Measurements from ENCODE around the gene CALCOCO1. TPM values are rescaled to one million over a fixed set of nuclear protein-coding genes. Genes with fewer than 3 reads are reported as not detected.

The CALCOCO1 gene
- total RNA-seq, 3 donors from 2014 or later (not counting 1 experiment from before 2014, with no cell fraction given): 215 to 256 (median 226) TPM

DNA sequence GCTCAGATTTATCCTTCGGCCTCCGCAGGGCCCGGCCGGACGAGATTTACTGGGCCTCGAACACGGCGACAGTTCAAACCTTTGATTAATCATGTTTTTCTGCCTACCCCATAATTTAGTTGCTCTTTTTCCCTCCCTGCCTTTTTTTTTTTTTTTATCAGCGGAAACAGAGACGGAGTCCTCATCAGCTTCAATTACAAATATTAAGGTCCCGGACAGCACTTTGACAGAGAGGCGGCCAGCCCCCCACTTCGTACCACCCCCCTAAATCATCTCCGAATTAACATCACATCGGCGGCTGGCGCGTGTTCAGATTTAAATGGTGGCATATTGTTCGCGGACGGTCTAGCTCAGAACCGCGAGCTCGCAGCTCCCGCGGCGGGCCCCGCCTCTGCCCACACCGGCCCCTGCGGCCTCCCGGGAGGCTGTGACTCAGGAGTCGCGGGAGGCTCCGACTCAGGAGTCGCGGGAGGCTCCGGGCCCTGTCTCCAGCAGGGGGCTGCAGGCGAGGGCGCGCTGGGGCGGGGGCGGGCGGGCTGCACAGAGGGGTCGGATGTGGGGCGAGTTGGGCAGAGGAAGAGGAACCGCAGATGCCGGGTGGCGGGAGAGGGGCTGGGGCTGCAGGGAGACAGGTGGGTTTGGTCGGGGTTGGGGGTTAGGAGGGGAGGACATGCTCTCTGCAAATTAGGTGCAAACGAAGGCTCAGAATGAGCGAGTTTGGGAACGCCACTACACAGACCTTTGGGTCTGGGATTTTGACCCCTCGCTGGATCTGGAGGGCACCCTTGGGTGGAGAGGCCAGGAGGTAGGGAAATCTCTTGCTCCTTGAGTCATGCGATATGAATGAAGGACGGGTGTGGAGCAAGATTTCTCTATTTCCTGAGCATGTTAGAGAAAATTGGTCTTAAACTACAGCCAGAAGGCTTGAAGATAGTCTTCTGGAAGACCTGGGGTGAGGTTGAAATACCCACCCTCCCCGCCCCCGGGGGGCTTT lies 31.8 kb downstream of the CALCOCO1 start:
- H3K27ac Mint-ChIP-seq: no peak overlapping the region
- no peaks in the 10 kb centered on the region for H3K9me3 Mint-ChIP-seq
- H3K4me1 Mint-ChIP-seq: peaks cover 23 to 34% of the 10 kb centered on the region in 2 donors
- H3K4me3 Mint-ChIP-seq: peak overlapping the region; percentile 81
- H3K27me3 Mint-ChIP-seq (ENCODE audit: low read depth in 2 of 2): peaks cover 70 to 85% of the 10 kb centered on the region in 2 donors
- Histone ChIP-seq H3K27ac (ENCODE audit: low read length) (no peak overlapping the region), H3K4me1 (ENCODE audit: control insufficient read depth, insufficient read depth, low read length) (peaks cover 21% of the 10 kb centered on the region), H3K4me3 (ENCODE audit: low read length) (no peak overlapping the region), H3K9me3 (ENCODE audit: control insufficient read depth, insufficient read depth, low read length) (no peaks in the 10 kb centered on the region), H3K27me3 (ENCODE audit: control insufficient read depth, insufficient read depth, low read length) (peaks cover 62% of the 10 kb centered on the region), H3K36me3 (ENCODE audit: control insufficient read depth, insufficient read depth, low read length) (no peaks in the 10 kb centered on the region)
- ATAC-seq (peak; percentile 41 to 77 (median 72)), DNase-seq (peak in 1 of 2 donors; percentile 51)
- intact Hi-C loops (cut with micrococcal nuclease): no loop called here
- no peaks in the 10 kb centered on the region for H3K36me3 Mint-ChIP-seq
- WGBS (ENCODE audit: insufficient coverage): 1% methylated on average over 57 of the region's 57 CpGs
- no peak for TF ChIP-seq CTCF (IDR thresholded peaks at IDR 0.05)

- DNase-seq: peak in 1 of 2 donors; percentile 10
- Mint-ChIP-seq H3K27me3 (ENCODE audit: low read depth in 2 of 2) (peaks cover 69 to 79% of the 10 kb centered on the region in 2 donors), H3K4me1 (peaks cover 23 to 34% of the 10 kb centered on the region in 2 donors), H3K27ac (no peak overlapping the region), H3K36me3 (no peaks in the 10 kb centered on the region), H3K4me3 (peak overlapping the region; percentile 81), H3K9me3 (no peaks in the 10 kb centered on the region)
- H3K4me3 ChIP-seq (ENCODE audit: low read length): no peak overlapping the region
- no peak for ATAC-seq
- TF ChIP-seq CTCF (IDR thresholded peaks at IDR 0.05): no peak
- H3K27me3 ChIP-seq (ENCODE audit: control insufficient read depth, insufficient read depth, low read length): peaks cover 58% of the 10 kb centered on the region
- H3K36me3 ChIP-seq (ENCODE audit: control insufficient read depth, insufficient read depth, low read length): no peaks in the 10 kb centered on the region
- no peaks in the 10 kb centered on the region for H3K9me3 ChIP-seq (ENCODE audit: control insufficient read depth, insufficient read depth, low read length)
- H3K27ac ChIP-seq (ENCODE audit: low read length): no peak overlapping the region
- intact Hi-C loops (cut with micrococcal nuclease): no loop called here
- peaks cover 21% of the 10 kb centered on the region for H3K4me1 ChIP-seq (ENCODE audit: control insufficient read depth, insufficient read depth, low read length)
- 15% methylated on average over 16 of the region's 16 CpGs for WGBS (ENCODE audit: insufficient coverage)
Measured at GRCh38 chr12:53694756-53695151, 32.5 kb downstream of the CALCOCO1 start.

DNA sequence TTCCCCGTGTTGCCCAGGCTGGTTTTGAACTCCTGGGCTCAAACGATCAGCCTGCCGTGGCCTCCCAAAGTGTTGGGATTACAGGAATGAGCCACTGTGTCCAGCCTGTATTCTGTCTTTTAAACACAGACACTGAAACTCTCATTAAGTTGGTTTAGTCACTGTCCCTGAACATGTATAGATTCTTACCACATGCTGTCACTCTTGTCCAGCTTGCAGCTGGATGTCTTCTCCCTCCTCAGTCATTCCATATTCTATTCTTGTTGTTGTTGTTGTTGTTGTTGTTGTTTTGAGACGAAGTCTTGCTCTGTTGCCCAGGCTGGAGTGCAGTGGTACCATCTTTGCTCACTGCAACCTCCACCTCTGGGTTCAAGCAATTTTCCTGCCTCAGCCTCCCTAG lies 39.1 kb downstream of the CALCOCO1 start:
- no peaks in the 10 kb centered on the region for H3K9me3 Mint-ChIP-seq
- intact Hi-C loops (cut with micrococcal nuclease): no loop called here
- H3K4me1 ChIP-seq (ENCODE audit: control insufficient read depth, insufficient read depth, low read length): no peaks in the 10 kb centered on the region
- no peak overlapping the region for H3K27ac ChIP-seq (ENCODE audit: low read length)
- peaks cover 11% of the 10 kb centered on the region for H3K27me3 ChIP-seq (ENCODE audit: control insufficient read depth, insufficient read depth, low read length)
- no peak overlapping the region for H3K27ac Mint-ChIP-seq
- no peaks in the 10 kb centered on the region for H3K9me3 ChIP-seq (ENCODE audit: control insufficient read depth, insufficient read depth, low read length)
- TF ChIP-seq CTCF (IDR thresholded peaks at IDR 0.05): no peak
- no peak overlapping the region for H3K4me3 Mint-ChIP-seq
- ATAC-seq (no peak), DNase-seq (no peak)
- H3K36me3 Mint-ChIP-seq: no peaks in the 10 kb centered on the region
- WGBS (ENCODE audit: insufficient coverage): 73% methylated on average over 3 of the region's 4 CpGs
- H3K36me3 ChIP-seq (ENCODE audit: control insufficient read depth, insufficient read depth, low read length): no peaks in the 10 kb centered on the region
- H3K27me3 Mint-ChIP-seq (ENCODE audit: low read depth in 2 of 2): peaks cover 31 to 36% of the 10 kb centered on the region in 2 donors
- no peak overlapping the region for H3K4me3 ChIP-seq (ENCODE audit: low read length)
- no peaks in the 10 kb centered on the region for H3K4me1 Mint-ChIP-seq

All from natural killer cell (primary cell).